NCI-H526 (cell line): Measurements from ENCODE around the gene TSPAN18.
A peak's percentile ranks its signal among the peaks of the same experiment; 100 is the strongest.

Experiments used
- DNase-seq, 2 experiments: peaks; one replicate each; lab custom pipeline; 2025; lab: John Stamatoyannopoulos, UW

TSPAN18 gene

DNA sequence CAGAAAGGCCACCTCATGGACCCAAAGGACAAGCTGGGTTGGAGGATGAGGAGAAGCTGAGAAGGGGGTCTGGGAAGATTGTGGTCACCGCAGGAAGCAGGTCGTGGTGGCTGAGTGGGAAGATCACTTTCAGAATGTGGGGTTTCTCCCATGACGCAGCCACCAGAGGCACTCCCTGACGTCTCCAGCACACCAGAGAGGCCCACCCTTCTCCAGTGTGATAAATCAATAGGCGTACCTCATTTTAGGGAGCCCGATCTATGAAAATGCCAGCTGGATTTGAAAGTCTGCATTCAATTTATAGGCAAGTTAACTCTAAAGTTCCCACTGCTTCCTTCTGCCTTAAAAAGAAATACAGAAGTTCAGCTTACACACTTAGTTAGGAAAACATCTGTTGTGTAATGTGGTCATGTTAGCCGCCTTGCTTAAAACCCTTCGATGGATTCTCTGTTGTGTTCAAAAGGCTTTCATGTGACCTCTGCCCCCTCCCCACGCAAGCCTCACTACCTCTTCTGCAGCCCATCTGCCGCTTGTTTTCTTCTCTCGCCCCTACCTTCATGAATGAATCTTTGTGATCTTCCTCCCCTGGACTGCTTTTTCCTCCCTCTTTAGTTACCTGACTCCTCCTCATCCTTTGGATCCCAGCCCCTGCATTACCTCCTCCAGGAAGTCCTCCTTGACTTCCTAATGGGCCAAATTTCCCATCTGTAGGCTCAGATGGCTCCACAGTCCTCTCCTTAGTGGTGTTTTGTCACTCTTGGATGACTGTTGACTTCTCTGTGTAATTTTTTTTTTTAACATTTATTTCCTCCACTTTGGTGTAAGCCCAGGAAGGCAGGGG lies 10.7 kb downstream of the TSPAN18 start:
- DNase-seq, result no peak

DNA sequence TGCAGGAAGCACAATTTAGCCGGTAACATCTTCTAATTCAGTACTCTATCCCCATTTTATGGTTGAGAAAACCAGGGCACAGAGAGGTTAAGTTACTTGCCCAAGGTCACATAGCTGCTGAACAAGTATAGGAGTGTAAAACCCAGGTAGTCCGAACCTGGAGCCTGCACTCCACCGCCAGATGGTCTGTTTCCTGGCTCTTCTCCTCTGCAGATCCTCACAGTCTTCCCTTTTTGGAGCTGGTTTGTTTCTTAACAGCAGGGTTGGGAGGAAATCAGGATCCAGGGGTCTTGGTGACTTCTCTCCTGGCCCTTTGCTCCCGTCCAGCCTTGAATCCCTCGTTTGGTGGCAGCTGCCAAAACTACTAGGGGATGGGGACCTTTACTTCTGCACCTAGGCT lies 12.0 kb downstream of the TSPAN18 start:
- DNase-seq, result no peak

DNA sequence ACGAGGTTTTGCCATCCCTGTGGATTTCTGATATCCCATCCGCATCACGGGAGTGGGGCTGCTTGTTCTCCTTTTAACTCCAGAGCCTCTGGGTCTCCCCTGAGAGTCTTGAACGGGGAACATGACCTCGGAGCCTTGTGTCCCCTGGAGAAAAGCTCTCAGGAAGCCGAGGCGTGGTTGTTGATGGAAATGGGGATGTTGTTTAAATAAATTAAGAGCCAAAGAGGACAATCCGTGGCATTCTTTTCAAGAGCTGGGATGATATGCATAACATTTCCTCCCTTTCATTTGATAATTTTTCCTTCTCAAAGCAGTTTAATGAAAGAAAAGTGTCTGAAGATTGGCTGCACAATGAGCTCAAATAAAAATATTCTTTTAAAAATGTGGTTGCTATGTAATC lies 14.2 kb downstream of the TSPAN18 start:
- no peak for DNase-seq

DNA sequence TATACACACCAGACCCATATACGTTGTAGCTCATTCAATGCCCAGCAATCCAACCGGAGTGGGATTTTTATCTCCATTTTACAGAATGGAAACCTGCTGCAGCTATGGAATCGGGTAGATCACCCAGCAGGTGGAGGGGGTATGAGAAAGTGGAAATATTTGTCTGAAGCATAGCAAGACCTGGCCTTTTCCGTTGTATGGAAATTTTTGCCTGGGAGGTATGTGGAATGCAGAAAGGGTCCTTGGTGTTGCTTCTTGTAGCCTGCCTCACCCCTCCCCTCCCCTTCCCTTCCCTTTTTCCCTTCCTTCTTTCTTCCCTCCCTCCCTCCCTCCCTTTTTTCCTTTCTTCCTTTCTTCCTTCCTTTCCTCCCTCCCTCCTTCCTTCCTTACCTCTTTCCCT lies 15.2 kb downstream of the TSPAN18 start:
- no peak for DNase-seq

DNA sequence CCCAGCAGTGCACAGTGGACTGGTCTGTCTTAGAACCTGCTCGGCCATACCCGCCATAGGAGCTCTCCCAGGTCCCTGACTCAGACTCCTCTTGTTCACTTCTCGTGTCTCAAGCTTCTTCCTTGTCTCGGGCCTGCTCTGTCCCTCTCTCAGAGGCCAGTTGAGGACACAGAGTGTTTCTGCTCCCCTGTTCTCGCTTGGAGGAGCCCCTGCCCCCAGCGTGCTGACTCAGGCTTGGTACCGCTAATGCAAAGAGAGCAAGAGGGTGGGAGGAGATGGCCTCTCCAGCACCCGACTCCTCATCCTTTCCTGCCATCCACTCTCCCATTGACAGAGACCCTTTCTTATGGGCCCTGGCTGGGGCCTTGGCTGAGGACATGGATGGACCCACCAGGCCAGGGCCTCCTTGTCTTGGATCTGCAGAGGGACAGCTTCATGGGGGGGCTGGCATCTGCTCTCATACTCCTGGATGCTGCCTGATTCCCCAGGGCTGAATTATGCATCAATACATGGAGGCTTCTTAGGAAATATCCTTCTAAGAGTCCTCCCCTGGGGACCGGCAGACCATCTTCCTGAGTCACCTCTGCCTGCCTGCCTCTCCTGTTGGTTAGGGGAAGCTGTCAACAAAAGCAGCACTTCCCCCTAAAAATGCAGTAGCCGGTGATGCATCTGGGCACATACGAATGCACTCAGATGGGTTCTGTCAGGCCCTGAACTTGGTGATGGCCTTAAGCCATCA lies 15.9 kb downstream of the TSPAN18 start:
- no peak for DNase-seq

DNA sequence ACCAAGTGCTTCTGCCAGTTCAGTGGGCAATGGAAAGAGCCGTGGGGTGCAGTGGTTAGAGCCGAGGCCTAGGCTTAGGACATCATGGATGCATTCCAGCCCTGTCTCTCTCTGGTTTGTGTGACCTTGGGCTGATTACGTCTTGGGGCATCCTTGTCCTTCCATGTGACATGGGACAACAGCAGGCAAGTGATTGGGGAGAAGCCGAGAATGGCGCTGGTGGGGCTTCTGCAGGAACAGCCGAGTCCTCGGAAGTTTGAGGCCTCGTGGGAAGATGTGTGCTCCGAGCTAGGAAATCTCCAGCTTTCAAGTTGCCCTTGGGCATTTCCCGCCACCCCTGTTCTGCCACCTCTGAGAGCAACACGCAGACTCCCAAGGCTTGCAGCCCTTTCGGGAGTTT lies 16.6 kb downstream of the TSPAN18 start:
- DNase-seq, result no peak

DNA sequence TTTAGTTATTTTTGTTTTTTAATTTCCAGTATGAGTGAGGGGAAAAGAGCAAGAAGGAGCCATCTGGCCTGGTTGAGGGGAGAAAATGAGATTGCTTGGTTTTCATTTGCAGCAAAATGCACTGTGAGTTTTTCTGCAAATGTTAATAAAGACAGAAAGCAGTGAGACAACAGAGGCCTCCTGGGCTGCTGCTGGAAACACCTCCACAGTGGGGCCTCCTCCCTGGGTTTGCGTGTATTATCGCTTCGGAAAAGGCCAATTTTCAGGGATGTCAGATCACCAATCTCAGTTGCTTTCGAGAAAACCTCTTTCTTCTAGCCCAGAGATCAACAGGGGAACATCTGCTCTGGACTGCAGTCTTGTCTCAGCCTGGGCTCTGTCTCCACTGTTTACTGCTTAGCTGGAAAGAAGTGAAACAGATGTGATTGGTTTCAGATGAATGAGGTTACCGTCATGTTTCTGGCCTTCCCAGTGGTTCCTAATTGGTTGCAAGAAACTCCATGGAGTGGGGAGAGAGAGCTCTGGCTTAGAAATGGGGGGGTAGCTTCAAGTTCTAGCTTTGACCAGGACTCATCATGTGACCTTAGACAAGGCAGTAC lies 17.3 kb downstream of the TSPAN18 start:
- DNase-seq, result no peak

DNA sequence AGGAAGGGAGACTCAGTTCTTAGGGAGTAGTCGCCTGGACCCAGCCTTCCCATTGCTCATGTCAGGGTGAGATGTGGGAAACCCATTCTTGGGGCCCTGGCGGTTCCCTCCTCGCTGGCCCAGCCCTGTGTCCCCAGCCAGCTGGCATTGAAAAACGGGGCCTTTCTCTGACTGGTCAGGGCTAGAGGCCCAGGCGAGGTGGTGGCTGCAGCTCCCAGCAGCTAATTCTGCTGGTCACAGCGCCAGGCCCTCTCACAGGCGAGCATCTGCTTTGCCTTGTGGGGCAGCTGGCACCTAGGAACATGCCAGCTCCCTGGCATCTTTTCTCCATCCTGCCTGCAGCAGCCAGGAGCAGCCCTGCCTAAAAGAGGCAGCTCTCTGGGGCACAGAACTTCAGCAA lies 20.1 kb downstream of the TSPAN18 start:
- no peak for DNase-seq

DNA sequence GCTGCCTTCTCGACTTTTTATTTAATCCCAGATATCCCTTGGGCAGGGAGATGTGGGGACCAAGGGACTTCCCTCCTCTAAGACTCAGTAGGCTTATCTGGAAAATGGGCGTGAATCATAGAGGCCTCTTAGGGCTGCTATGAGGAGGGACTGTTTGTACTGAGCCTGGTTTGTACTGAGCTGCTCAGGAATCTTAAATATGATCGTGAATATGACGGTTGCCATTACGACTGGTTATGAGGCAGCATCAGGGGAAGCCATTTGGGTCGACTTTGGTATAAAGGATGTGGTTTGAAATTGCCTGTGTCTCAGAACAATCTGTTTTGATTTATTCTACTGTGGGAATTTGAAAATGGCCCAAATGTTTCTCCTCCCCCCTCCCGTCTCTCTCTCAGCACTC lies 20.6 kb downstream of the TSPAN18 start:
- DNase-seq, result no peak

DNA sequence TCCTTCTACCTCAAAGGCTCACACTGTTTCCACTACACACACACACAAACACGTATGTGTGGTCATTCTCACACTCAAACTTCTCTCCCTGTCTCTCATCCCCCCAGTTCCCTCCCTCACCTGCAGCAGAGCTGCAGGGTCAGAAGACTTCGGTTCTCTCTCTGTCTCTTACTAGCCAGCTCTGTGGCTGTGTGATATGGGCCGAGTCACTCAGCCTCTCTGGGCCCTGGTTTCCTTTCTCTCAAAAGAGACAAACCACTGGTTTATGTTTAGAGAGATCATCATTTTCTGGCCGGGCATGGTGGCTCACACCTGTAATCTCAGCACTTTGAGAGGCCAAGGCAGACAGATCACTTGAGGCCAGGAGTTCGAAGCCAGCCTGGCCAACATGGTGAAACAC lies 21.1 kb downstream of the TSPAN18 start:
- no peak for DNase-seq

DNA sequence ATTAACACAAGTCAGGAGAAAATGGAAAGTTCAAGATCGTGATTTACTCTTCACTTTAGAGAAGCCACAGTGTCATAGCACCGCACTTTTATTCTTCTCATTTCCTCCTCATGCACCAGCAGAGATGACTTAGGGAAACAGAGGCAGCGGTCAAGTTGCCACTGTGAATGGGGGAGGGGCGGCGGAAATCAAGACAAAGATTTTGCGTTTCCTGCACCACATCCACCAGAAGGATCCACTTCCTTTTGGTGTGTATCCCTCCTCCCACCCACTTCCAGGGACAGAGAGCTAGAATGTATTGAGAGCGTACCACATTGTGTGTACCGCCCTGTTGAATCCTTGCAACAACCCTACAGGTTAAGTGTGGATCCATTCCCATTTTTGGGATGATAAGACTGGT lies 21.8 kb downstream of the TSPAN18 start:
- DNase-seq, result no peak

DNA sequence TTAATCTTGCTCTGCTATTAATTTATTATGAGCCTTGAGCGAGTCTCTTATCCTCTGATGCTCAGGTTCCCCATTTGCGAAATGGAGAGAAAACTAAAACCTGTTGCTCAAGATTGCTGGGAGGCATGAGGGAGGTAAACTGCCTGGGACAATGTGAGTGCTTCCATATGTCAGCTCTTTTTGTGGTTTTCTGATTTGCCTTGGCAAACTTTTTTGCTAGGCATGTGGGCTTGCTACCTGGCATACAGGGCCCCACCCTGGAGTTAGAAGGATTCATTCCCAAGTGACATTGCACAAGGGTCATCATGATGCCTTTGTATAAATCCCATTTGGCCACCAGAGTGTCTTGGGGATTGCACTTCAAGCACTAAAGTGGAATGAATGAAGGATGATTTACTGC lies 22.4 kb downstream of the TSPAN18 start:
- DNase-seq, result no peak

DNA sequence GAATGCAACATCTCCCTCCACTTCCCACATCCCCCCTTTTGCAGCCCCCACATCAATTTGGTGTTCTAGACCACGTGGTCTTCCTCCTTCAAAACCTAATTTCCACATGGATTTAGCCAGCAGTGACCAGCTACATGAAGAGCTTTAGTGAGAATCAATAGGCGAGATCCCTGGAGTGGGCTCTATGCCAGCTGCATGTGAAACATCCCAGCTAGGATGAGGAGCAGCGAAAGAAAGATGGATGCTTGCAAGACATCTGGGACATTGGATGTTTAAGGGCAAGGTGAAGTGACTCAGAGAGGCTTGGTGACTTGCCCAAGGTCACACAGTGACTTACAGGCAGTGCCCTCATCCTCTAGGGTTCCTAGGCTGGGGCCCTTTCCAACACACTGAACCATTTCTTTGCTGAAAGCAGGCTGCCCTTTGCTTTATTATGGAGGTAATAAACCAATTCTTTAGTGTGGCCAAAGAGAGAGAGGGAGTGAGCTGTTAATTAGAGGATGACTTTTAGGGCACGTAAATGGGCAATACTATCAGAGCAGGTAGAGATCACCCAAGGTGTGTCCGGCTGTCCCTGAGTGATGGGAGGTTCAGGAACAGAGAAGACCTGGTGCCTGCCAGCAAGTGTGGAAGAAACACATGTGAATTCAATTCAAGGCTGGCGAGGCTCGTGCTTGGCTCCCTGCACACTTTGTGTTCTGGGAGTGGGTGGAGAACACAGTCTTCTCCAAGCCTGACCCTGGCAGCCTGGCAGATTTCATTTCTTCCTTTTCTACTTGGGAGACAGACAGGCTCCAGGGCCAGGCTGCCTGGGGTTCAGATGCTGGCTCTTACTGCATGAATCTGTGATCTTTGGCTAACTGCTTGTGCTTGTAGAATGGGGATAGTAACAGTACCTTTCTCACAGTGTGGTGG lies 24.0 kb downstream of the TSPAN18 start:
- no peak for DNase-seq

DNA sequence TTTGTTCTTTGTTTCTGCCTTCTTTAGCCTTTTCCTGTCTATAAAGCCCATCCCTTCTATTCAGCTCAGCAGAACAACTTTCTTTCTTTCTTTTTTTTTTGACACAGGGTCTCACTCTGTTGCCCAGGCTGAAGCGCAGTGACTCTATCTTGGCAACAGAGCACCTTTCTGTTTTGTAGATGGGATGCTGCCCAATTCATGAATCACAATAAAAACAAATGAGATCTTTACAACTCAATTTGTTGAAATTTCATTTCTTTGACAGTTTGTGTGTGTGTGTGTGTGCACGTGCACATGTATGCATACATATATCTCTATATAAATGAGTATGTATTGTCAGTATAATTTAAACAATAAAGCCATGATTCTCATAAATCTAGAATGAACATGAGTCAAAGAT lies 25.5 kb downstream of the TSPAN18 start:
- no peak for DNase-seq

DNA sequence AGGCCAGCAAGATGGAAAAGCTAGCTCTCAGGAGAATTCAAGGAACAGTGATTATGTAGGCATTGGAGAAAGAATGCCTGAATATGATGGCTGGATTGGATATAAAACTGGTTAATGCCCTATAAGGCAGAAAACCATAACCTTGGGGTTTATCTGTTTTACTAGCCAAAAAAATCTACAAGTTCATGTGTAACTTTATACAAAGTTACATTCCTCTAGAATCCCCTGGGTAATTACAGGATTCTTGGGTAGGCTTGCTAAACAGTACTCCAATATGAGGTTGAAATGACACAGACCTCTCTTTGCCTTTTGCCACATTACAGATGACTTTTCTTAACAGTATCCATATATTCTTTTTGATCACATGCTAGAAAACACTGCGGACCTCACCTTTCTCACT lies 26.0 kb downstream of the TSPAN18 start:
- DNase-seq, result no peak

DNA sequence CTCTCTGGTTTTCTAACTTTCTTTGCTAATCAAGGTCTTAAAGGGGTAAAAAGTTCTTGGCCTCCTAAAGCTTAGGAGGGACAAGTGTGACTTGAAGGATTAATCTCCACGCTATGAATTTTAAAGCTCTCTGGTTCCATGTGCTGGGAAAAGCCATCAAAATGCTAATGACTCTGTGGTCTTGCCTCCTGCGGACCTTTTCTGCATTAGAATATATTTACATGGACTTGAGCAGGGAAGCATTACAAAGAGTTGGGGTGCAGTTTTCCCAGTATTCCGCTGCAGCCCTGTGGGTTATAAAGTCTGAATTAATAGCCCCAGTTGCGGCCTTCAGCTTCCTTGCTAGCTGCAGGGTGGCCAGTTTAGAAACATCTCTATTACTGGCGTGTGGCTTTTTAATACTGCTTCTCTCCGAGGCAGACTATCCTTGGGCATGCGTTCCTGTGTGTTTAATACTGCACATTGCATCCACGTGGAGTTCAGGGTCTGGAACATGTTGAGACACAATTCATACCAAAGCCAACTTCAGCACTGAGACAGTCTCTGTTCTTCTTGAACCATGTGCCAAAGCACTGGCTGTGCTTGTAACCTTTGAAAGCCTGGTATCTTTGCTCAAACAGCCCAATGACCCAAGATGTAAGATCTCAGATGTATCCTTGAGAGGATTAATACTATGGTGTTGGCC lies 27.3 kb downstream of the TSPAN18 start:
- peak; percentile 20 to 46 for DNase-seq

DNA sequence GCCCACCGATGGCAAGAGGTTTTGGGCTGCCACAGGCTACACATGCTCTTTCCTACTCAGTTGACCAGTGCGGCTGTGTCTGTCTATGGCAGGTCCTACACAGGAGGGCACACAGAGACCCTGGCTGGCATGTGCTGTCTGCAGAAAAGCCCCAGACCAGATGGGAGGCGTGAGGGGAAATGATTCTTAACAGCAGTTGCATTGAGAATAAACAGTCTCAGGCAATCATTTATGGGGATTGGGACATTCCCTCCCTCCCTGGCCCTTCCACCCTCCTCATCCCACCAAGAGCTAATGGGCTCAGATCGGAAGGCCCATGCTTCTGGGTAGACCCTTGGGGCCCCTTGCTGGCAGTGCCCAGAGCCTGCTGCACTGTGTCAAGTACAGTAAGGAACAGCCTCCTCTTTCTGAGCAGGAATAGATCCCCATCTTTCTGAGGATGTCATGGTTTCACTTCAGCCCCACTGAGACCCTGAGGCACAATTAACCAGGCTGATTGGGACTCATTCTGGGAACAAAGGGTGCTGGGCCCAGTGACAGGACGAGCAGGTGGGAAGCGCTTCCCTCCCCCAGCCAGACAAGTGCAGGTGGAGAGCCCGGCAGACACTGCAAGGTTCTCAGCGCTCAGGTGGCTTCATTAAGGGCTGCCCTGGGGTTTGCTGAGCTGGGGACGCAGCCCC lies 28.3 kb downstream of the TSPAN18 start:
- DNase-seq, result no peak

DNA sequence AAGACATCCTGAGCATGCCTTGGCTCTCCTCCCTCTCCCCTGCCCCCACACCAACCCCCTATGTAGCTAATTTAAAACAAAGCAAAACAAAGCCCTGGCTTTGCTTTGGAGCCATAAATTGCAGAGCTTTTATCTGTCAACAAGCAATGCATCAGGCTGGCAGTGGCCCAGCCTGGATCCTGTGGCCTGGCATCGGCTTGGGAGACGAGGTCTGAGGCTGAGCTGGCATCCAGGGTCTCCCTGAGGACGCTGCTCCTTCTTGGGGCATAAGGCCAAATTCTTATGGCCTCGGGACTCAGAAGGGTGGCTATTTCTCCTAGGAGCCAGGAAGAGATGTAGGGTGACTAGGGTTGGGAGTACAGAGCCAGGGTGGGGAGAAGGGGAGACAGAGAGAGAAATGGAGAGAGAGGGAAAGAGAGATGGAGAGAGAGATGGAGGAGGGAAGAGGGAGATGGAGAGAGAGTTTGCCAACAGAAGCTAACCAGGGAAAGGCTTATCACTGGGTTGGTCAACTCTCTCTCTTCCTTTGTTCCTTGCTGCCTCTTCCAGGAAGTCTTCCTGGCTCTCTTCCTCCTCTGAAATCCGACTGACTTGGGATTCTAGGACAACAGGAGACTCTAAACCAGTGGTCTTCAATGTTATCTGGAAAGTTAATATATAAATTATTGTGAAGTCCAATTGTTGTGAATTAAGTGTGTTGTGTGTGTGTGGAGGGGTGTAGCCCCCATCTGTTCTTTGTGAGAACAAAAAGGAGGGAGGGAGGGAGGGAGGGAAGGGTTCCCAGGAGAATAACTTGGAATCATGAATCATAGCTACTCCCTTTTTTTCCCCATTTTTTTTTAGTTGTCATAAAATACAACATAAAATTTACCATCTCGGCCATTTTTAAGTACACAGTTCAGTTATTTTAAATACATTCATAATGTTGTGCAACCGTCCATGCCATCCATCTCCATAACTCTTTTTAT lies 29.1 kb downstream of the TSPAN18 start:
- DNase-seq, result no peak

DNA sequence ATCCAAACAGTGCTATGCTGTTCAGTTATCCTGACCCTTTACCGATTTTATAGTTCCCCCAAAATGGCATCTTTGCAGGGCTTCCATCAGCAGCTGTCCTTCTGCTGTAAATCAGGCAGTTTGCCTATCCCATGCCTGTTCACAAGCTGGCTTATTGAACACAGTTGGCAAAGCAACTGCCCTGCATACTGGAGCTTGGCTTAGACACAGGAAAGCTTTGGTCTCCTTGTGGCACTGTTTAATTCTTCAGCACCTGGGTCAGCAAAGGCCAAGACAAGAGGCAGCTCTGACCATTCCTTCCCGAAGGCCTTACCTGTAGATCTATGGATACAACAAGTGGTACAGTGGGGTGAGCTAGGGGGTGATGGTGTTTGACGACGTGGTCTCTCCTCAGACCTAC lies 32.2 kb downstream of the TSPAN18 start:
- DNase-seq, result no peak
